H1 (cell line): ENCODE data around the gene MAP1LC3A.

Experiments
- CEBPB ChIP-seq: IDR thresholded peaks from 2 replicates; pipeline ENCODE4 v1.6.1; 2012; ENCODE audit warnings: low read depth, low read length
- EP300 ChIP-seq, 2 experiments: IDR thresholded peaks; 1 replicate in 1 of 2; 2 replicates in 1 of 2; pipeline ENCODE4 v1.6.1; 2011 to 2012; ENCODE audit warnings: low read depth in 2 of 2, low read length in 2 of 2, mild to moderate bottlenecking in 2 of 2, borderline replicate concordance in 1 of 2, inconsistent platforms in 1 of 2, moderate library complexity in 1 of 2
- EZH2 ChIP-seq: fragments of 200-600 bp; sonication (generic); IDR thresholded peaks from 2 replicates; pipeline ENCODE4 v1.7.1; 2012; ENCODE audit warnings: low read depth, mild to moderate bottlenecking, moderate library complexity, low read length, inconsistent platforms; ENCODE audit not compliant: severe bottlenecking
- NANOG ChIP-seq: IDR thresholded peaks from 2 replicates; pipeline ENCODE4 v1.6.1; 2011; ENCODE audit warnings: low read length, low read depth, mild to moderate bottlenecking, inconsistent platforms; ENCODE audit not compliant: insufficient read depth, poor library complexity, severe bottlenecking
- POLR2A ChIP-seq, 2 experiments: IDR thresholded peaks; 1 replicate in 1 of 2; 2 replicates in 1 of 2; pipeline ENCODE4 v1.6.1; 2011; ENCODE audit warnings: low read depth in 2 of 2, low read length in 2 of 2, mild to moderate bottlenecking in 2 of 2; ENCODE audit errors: control extremely low read depth in 1 of 2
- POLR2AphosphoS5 ChIP-seq: IDR thresholded peaks from 2 replicates; pipeline ENCODE4 v1.6.1; 2011; ENCODE audit warnings: low read depth, low read length
- RAD21 ChIP-seq, 2 experiments: IDR thresholded peaks in 1 of 2; conservative IDR thresholded peaks in 1 of 2; 2 replicates each; pipeline ENCODE4 v1.6.1; 2011; ENCODE audit warnings: low read depth in 2 of 2, low read length in 2 of 2, improper control_type of control experiment in 1 of 2, inconsistent platforms in 1 of 2, mild to moderate bottlenecking in 1 of 2, moderate library complexity in 1 of 2
- RFX5 ChIP-seq: IDR thresholded peaks from 2 replicates; pipeline ENCODE4 v1.6.1; 2011; ENCODE audit warnings: low read depth, low read length, improper control_type of control experiment, borderline replicate concordance
- SIN3A ChIP-seq, 2 experiments: IDR thresholded peaks in 1 of 2; conservative IDR thresholded peaks in 1 of 2; 2 replicates each; pipeline ENCODE4 v1.6.1; 2011 to 2012; ENCODE audit warnings: low read length in 2 of 2, improper control_type of control experiment in 1 of 2, low read depth in 1 of 2, mild to moderate bottlenecking in 1 of 2
- SP1 ChIP-seq: IDR thresholded peaks from 2 replicates; pipeline ENCODE4 v1.6.1; 2011; ENCODE audit warnings: low read depth, low read length
- YY1 ChIP-seq: IDR thresholded peaks from 2 replicates; pipeline ENCODE4 v1.6.1; 2011; ENCODE audit warnings: low read depth, mild to moderate bottlenecking, low read length
- ZNF274 ChIP-seq: IDR thresholded peaks from 2 replicates; pipeline ENCODE4 v1.7.0; 2012; ENCODE audit warnings: low read length, borderline replicate concordance; ENCODE audit errors: extremely low read depth
- TF ChIP-seq, protein P1 (sequence below), 3 experiments: IDR thresholded peaks; 1 replicate in 2 of 3; 2 replicates in 1 of 3; pipeline versions ENCODE4 v1.5.1 to v1.6.1; 2011; ENCODE audit warnings: low read length in 3 of 3, mild to moderate bottlenecking in 3 of 3, inconsistent platforms in 2 of 3, low read depth in 1 of 3, moderate library complexity in 1 of 3; ENCODE audit not compliant: insufficient read depth in 1 of 3; ENCODE audit errors: control extremely low read depth in 1 of 3
- TF ChIP-seq, protein P2 (sequence below): IDR thresholded peaks from 2 replicates; pipeline ENCODE4 v1.6.1; 2012; ENCODE audit warnings: inconsistent platforms

DNA sequence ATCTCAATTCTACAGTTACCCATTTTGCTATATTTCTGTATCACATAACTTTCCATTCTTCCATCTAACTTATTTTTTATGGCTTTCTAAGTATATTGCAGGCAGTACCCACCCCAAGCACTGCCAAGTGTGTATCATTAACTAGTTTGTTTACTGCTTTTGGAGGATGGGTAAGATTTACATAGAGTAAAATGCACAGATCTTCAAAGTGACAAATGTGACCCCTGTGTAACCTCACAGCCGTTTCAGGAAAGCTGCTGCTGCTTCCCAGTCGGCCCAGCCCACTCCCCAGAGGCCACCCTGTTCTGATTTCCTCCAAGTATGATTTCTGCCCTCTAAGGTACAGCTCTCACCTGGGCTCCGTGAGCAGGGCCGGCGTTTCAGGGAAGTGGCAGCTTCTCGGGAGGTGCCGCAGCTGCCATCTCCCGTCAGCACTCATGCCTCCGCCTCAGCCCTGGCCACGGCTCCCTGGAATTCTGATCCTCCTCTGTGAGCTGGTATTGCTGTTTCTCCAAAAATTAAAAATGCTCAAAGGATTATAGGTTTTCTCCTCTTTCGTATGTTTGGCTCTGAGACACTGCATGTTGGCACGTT is 15.0 kb upstream of the MAP1LC3A start:
- TF ChIP-seq EP300 (IDR thresholded peaks at IDR 0.05; ENCODE audit: borderline replicate concordance in 1 of 2, low read depth in 2 of 2, low read length in 2 of 2) (no peak), YY1 (no peak), NANOG (no peak), ZNF274 (no peak), RAD21 (IDR thresholded peaks at IDR 0.05 in 1 of 2, conservative IDR thresholded peaks at IDR 0.05 in 1 of 2; ENCODE audit: low read depth in 2 of 2, low read length in 2 of 2) (no peak), EZH2 (no peak), SIN3A (conservative IDR thresholded peaks at IDR 0.05 in 1 of 2, IDR thresholded peaks at IDR 0.05 in 1 of 2; ENCODE audit: low read depth in 1 of 2, low read length in 2 of 2) (no peak), POLR2A (IDR thresholded peaks at IDR 0.05; ENCODE audit: control extremely low read depth in 1 of 2, low read depth in 2 of 2, low read length in 2 of 2) (no peak), POLR2AphosphoS5 (no peak), CEBPB (no peak), SP1 (no peak), RFX5 (no peak)
- TF ChIP-seq, protein P1, sequence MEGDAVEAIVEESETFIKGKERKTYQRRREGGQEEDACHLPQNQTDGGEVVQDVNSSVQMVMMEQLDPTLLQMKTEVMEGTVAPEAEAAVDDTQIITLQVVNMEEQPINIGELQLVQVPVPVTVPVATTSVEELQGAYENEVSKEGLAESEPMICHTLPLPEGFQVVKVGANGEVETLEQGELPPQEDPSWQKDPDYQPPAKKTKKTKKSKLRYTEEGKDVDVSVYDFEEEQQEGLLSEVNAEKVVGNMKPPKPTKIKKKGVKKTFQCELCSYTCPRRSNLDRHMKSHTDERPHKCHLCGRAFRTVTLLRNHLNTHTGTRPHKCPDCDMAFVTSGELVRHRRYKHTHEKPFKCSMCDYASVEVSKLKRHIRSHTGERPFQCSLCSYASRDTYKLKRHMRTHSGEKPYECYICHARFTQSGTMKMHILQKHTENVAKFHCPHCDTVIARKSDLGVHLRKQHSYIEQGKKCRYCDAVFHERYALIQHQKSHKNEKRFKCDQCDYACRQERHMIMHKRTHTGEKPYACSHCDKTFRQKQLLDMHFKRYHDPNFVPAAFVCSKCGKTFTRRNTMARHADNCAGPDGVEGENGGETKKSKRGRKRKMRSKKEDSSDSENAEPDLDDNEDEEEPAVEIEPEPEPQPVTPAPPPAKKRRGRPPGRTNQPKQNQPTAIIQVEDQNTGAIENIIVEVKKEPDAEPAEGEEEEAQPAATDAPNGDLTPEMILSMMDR (IDR thresholded peaks at IDR 0.05; ENCODE audit: control extremely low read depth in 1 of 3, insufficient read depth in 1 of 3, low read depth in 1 of 3, low read length in 3 of 3): no peak
- TF ChIP-seq, protein P2, sequence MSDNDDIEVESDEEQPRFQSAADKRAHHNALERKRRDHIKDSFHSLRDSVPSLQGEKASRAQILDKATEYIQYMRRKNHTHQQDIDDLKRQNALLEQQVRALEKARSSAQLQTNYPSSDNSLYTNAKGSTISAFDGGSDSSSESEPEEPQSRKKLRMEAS: no peak
